Purkinje cell (primary cell): ENCODE data around the gene DPF3. TPM values are rescaled to one million over a fixed set of nuclear protein-coding genes. Genes with fewer than 3 reads are reported as not detected.

Source experiments
- polyA plus RNA-seq: library from polyadenylated mRNA; unstranded; fragments of >200 nt; fragmentation: Nextera tagmentation; gene quantifications from 2 replicates; pipeline ENCODE4 v1.2.1, GENCODE V29; 2014

DPF3 gene
- 5.0 and 7.3 TPM in 2 replicates for polyA plus RNA-seq

GRCh38 chr14:72893636-72894322 lies at the start of gene DPF3:
Gene DPF3 (minus strand): TSS chr14:72894101. CDS start chr14:72894088, 13 bp downstream.

GRCh38 chr14:72926292-72927028 lies 32.6 kb upstream of the DPF3 start, which contains the start of gene DCAF4:
Gene DCAF4 (plus strand): TSS chr14:72926464. CDS start chr14:72937979, 11,515 bp downstream.

Other genes starting within 250 kb of the DPF3 start
- 3.5 and 6.0 TPM in 2 replicates for gene DCAF4, start 32.4 kb upstream of the DPF3 start, polyA plus RNA-seq
- gene ZFYVE1, start 133.0 kb upstream of the DPF3 start, polyA plus RNA-seq = 3.9 and 4.8 TPM in 2 replicates
- gene RBM25, start 164.4 kb upstream of the DPF3 start, polyA plus RNA-seq = 63.7 and 72.3 TPM in 2 replicates
- 10.3 and 11.2 TPM in 2 replicates for gene PSEN1, start 242.4 kb upstream of the DPF3 start, polyA plus RNA-seq